Effector memory CD8-positive, alpha-beta T cell (primary cell): ENCODE measurements around the gene CLCN4.
A peak's percentile ranks its signal among the peaks of the same experiment; 100 is the strongest.

Experiments
- ATAC-seq: fragments of 150-1000 bp; cut with Tn5 transposase; replicated peaks from 2 replicates; pipeline ENCODE4 v1.10.0; 2021; ENCODE audit warnings: mild to moderate bottlenecking, moderate library complexity
- DNase-seq, 3 experiments: peaks; one replicate each; pipeline ENCODE4 v3.0.0; 2021
- H3K27ac Mint-ChIP-seq, 2 donors: one replicate each; pipeline ENCODE4 v1.8.0; 2022; ENCODE audit warnings: mild to moderate bottlenecking in 2 of 2, mixed read lengths in 2 of 2, moderate library complexity in 2 of 2
- H3K27me3 Mint-ChIP-seq, 2 donors: one replicate each; pipeline ENCODE4 v1.8.0; 2022; ENCODE audit warnings: mixed read lengths in 2 of 2
- H3K36me3 Mint-ChIP-seq: one replicate; pipeline ENCODE4 v1.8.0; 2022; ENCODE audit warnings: mild to moderate bottlenecking, moderate library complexity, mixed read lengths; ENCODE audit not compliant: insufficient read depth
- H3K4me1 Mint-ChIP-seq, 2 donors: one replicate each; pipeline ENCODE4 v1.8.0; 2022; ENCODE audit warnings: low read depth in 2 of 2, mixed read lengths in 2 of 2
- H3K4me3 Mint-ChIP-seq, 2 donors: one replicate each; pipeline ENCODE4 v1.8.0; 2022; ENCODE audit warnings: mild to moderate bottlenecking in 2 of 2, mixed read lengths in 2 of 2, moderate library complexity in 2 of 2
- H3K9me3 Mint-ChIP-seq, 2 donors: one replicate each; pipeline ENCODE4 v1.8.0; 2022; ENCODE audit warnings: mixed read lengths in 2 of 2

CLCN4 gene

GRCh38 chrX:10197279-10198210 lies 40.8 kb downstream of the CLCN4 start:
- ATAC-seq: no peak
- DNase-seq: no peak
- H3K4me3 Mint-ChIP-seq: no peak overlapping the region
- H3K9me3 Mint-ChIP-seq: no peaks in the 10 kb centered on the region
- no peaks in the 10 kb centered on the region for H3K36me3 Mint-ChIP-seq
- no peak overlapping the region for H3K27ac Mint-ChIP-seq
- H3K27me3 Mint-ChIP-seq: no peaks in the 10 kb centered on the region
- H3K4me1 Mint-ChIP-seq: peaks cover 0 to 2% of the 10 kb centered on the region in 2 donors

- Mint-ChIP-seq H3K36me3 (no peaks in the 10 kb centered on the region), H3K4me3 (no peak overlapping the region), H3K27ac (no peak overlapping the region), H3K4me1 (peaks cover 0 to 2% of the 10 kb centered on the region in 2 donors), H3K27me3 (no peaks in the 10 kb centered on the region), H3K9me3 (no peaks in the 10 kb centered on the region)
- ATAC-seq (no peak), DNase-seq (no peak)
These were observed 41.5 kb downstream of the CLCN4 start for GRCh38 chrX:10198254-10198653.

DNA sequence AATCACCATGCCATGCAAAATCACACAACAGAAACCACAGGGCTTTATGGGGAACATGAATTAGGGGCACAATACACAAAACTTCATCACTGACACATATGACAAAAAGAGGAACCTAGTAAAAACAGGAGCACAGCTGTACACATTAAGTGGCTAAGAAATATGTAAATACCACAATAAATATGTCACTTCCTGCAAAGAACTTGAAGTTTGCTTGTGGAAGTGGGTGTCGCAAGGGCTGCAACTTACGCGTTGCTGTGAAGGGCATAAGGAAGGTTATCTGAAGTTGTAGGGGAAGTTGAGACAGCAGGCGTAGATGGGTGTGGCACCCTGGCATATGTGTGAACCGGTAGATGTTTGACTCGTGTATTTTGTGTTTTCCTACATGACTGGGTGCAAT lies 42.4 kb downstream of the CLCN4 start:
- H3K9me3 Mint-ChIP-seq: no peaks in the 10 kb centered on the region
- no peaks in the 10 kb centered on the region for H3K36me3 Mint-ChIP-seq
- H3K4me3 Mint-ChIP-seq: no peak overlapping the region
- H3K27ac Mint-ChIP-seq: peak overlapping the region in 1 of 2 donors; percentile 19
- peak; percentile 71 for ATAC-seq
- peaks cover 0 to 2% of the 10 kb centered on the region in 2 donors for H3K4me1 Mint-ChIP-seq
- no peak for DNase-seq
- H3K27me3 Mint-ChIP-seq: no peaks in the 10 kb centered on the region

- Mint-ChIP-seq H3K27me3 (peaks cover 0 to 9% of the 10 kb centered on the region in 2 donors), H3K27ac (no peak overlapping the region), H3K36me3 (no peaks in the 10 kb centered on the region), H3K4me1 (peaks cover 0 to 2% of the 10 kb centered on the region in 2 donors), H3K4me3 (no peak overlapping the region), H3K9me3 (no peaks in the 10 kb centered on the region)
- ATAC-seq: no peak
- no peak for DNase-seq
These were observed 46.8 kb downstream of the CLCN4 start for GRCh38 chrX:10203617-10204016.

- H3K36me3 Mint-ChIP-seq: no peaks in the 10 kb centered on the region
- H3K9me3 Mint-ChIP-seq: no peaks in the 10 kb centered on the region
- ATAC-seq (no peak), DNase-seq (no peak)
- H3K27me3 Mint-ChIP-seq: peaks cover 0 to 9% of the 10 kb centered on the region in 2 donors
- H3K4me3 Mint-ChIP-seq: no peak overlapping the region
- H3K27ac Mint-ChIP-seq: no peak overlapping the region
- H3K4me1 Mint-ChIP-seq: no peaks in the 10 kb centered on the region
These were observed 49.5 kb downstream of the CLCN4 start for GRCh38 chrX:10206317-10206716.

GRCh38 chrX:10208281-10208856 lies 51.6 kb downstream of the CLCN4 start:
- H3K27me3 Mint-ChIP-seq: peaks cover 0 to 9% of the 10 kb centered on the region in 2 donors
- H3K4me3 Mint-ChIP-seq: no peak overlapping the region
- H3K9me3 Mint-ChIP-seq: no peaks in the 10 kb centered on the region
- DNase-seq: no peak
- no peak overlapping the region for H3K27ac Mint-ChIP-seq
- H3K36me3 Mint-ChIP-seq: no peaks in the 10 kb centered on the region
- ATAC-seq: no peak
- no peaks in the 10 kb centered on the region for H3K4me1 Mint-ChIP-seq

- ATAC-seq (no peak), DNase-seq (no peak)
- H3K27me3 Mint-ChIP-seq: peaks cover 0 to 9% of the 10 kb centered on the region in 2 donors
- no peak overlapping the region for H3K4me3 Mint-ChIP-seq
- H3K36me3 Mint-ChIP-seq: peaks cover 2% of the 10 kb centered on the region
- H3K9me3 Mint-ChIP-seq: no peaks in the 10 kb centered on the region
- H3K4me1 Mint-ChIP-seq: no peaks in the 10 kb centered on the region
- H3K27ac Mint-ChIP-seq: no peak overlapping the region
These were observed 52.2 kb downstream of the CLCN4 start for GRCh38 chrX:10208953-10209352.

DNA sequence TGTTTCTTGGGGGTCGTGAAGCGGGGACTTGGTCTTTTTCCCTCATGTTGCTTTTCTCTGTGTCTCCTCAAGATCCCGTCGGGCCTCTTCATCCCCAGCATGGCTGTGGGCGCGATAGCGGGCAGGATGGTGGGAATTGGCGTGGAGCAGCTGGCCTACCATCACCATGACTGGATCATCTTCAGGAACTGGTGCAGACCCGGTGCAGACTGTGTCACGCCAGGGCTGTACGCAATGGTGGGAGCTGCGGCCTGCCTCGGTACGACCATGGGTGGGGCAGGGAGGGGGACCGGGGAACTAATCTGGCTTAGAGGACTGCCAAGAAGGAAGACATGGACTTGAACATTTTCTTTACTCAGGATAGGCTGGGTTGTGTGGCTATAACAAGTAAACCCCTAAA lies 55.6 kb downstream of the CLCN4 start:
- H3K4me3 Mint-ChIP-seq: no peak overlapping the region
- no peaks in the 10 kb centered on the region for H3K4me1 Mint-ChIP-seq
- H3K27me3 Mint-ChIP-seq: peaks cover 0 to 9% of the 10 kb centered on the region in 2 donors
- DNase-seq: no peak
- no peak for ATAC-seq
- H3K9me3 Mint-ChIP-seq: no peaks in the 10 kb centered on the region
- H3K27ac Mint-ChIP-seq: no peak overlapping the region
- peaks cover 2% of the 10 kb centered on the region for H3K36me3 Mint-ChIP-seq

DNA sequence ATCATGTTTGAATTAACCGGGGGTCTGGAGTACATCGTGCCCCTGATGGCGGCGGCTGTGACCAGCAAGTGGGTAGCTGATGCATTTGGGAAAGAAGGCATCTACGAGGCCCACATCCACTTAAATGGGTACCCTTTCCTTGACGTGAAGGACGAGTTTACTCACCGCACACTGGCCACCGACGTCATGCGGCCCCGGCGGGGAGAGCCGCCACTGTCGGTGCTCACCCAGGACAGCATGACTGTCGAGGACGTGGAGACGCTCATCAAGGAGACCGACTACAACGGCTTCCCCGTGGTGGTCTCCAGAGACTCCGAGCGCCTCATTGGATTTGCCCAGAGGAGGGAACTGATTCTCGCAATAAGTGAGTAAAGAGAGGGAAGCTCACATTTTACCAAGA lies 56.9 kb downstream of the CLCN4 start:
- no peaks in the 10 kb centered on the region for H3K27me3 Mint-ChIP-seq
- DNase-seq: no peak
- H3K9me3 Mint-ChIP-seq: no peaks in the 10 kb centered on the region
- no peak for ATAC-seq
- no peak overlapping the region for H3K4me3 Mint-ChIP-seq
- H3K4me1 Mint-ChIP-seq: no peaks in the 10 kb centered on the region
- peaks cover 2% of the 10 kb centered on the region for H3K36me3 Mint-ChIP-seq
- H3K27ac Mint-ChIP-seq: no peak overlapping the region

DNA sequence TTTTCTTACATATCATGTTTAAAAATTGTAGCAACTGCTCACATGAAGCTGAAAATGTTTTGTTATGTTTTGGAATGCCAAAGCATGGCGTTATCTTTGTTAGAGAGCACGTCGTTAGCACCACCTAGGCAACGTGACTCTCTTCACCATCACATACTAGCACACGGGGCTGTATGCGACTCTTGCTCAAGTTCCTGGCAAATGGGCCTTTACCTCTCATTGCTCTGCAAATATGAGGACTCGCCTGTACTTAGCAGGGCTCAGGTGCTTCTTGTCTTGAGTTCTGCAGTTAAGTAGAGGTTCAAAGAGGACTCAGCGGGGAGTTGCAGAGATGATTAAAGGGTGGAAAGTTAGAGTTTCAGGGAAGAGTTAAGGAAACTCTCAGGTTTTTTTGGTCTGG lies 59.4 kb downstream of the CLCN4 start:
- Mint-ChIP-seq H3K4me1 (no peaks in the 10 kb centered on the region), H3K4me3 (no peak overlapping the region), H3K27ac (no peak overlapping the region), H3K36me3 (peaks cover 2% of the 10 kb centered on the region), H3K27me3 (no peaks in the 10 kb centered on the region), H3K9me3 (no peaks in the 10 kb centered on the region)
- DNase-seq (no peak), ATAC-seq (no peak)

DNA sequence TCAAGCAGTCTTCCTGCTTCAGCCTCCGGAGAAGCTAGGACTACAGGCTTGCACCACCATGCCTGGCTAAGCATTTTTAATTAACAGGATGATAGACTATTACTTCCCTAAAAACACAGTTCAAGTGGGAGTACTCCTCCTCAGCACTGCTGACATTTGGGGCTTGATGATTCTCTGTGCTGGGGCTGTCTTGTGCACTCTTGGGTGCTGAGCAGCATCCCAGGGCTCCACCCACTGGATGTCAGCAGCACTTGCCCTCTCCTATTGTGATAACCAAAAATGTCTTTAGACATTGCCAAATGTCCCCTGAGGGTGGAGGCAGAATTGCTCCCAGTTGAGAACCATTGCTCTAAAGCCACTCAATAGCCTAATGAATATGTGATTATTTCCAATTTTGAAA lies 60.4 kb downstream of the CLCN4 start:
- Mint-ChIP-seq H3K4me1 (no peaks in the 10 kb centered on the region), H3K4me3 (no peak overlapping the region), H3K9me3 (no peaks in the 10 kb centered on the region), H3K27me3 (no peaks in the 10 kb centered on the region), H3K36me3 (peaks cover 2% of the 10 kb centered on the region), H3K27ac (no peak overlapping the region)
- DNase-seq (no peak), ATAC-seq (no peak)

- H3K4me3 Mint-ChIP-seq: peak overlapping the region in 1 of 2 donors; percentile 30
These were observed 64.9 kb downstream of the CLCN4 start for GRCh38 chrX:10221651-10222050.

GRCh38 chrX:10223276-10223675 lies 66.5 kb downstream of the CLCN4 start:
- Mint-ChIP-seq H3K36me3 (no peaks in the 10 kb centered on the region), H3K4me3 (no peak overlapping the region), H3K27me3 (peaks cover 6 to 8% of the 10 kb centered on the region in 2 donors), H3K27ac (no peak overlapping the region), H3K9me3 (peaks cover 0 to 7% of the 10 kb centered on the region in 2 donors), H3K4me1 (no peaks in the 10 kb centered on the region)
- no peak for DNase-seq
- ATAC-seq: no peak

More at GRCh38 chrX:10221651-10222050, 64.9 kb downstream of the CLCN4 start:
- peaks cover 0 to 7% of the 10 kb centered on the region in 2 donors for H3K9me3 Mint-ChIP-seq
- H3K27ac Mint-ChIP-seq: no peak overlapping the region
- DNase-seq: no peak
- no peak for ATAC-seq
- H3K27me3 Mint-ChIP-seq: peaks cover 6 to 8% of the 10 kb centered on the region in 2 donors
- H3K4me1 Mint-ChIP-seq: no peaks in the 10 kb centered on the region
- no peaks in the 10 kb centered on the region for H3K36me3 Mint-ChIP-seq

GRCh38 chrX:10223781-10224180 lies 67.0 kb downstream of the CLCN4 start:
- peaks cover 0 to 7% of the 10 kb centered on the region in 2 donors for H3K9me3 Mint-ChIP-seq
- ATAC-seq (no peak), DNase-seq (no peak)
- no peak overlapping the region for H3K4me3 Mint-ChIP-seq
- H3K4me1 Mint-ChIP-seq: no peaks in the 10 kb centered on the region
- H3K27me3 Mint-ChIP-seq: peaks cover 6 to 8% of the 10 kb centered on the region in 2 donors
- no peak overlapping the region for H3K27ac Mint-ChIP-seq
- no peaks in the 10 kb centered on the region for H3K36me3 Mint-ChIP-seq
